GM12892 (cell line): ENCODE measurements around the gene PTPRN2.

Source experiments
- POLR2A ChIP-seq: IDR thresholded peaks from 2 replicates; pipeline ENCODE4 v1.6.1; 2011; ENCODE audit warnings: low read depth, low read length, control low read depth
- POLR2AphosphoS5 ChIP-seq: IDR thresholded peaks from 2 replicates; pipeline ENCODE4 v1.6.1; 2011; ENCODE audit warnings: low read depth, low read length, control low read depth
- TAF1 ChIP-seq: IDR thresholded peaks from 2 replicates; pipeline ENCODE4 v1.6.1; 2011; ENCODE audit warnings: low read depth, mild to moderate bottlenecking, control low read depth, low read length, borderline replicate concordance

DNA sequence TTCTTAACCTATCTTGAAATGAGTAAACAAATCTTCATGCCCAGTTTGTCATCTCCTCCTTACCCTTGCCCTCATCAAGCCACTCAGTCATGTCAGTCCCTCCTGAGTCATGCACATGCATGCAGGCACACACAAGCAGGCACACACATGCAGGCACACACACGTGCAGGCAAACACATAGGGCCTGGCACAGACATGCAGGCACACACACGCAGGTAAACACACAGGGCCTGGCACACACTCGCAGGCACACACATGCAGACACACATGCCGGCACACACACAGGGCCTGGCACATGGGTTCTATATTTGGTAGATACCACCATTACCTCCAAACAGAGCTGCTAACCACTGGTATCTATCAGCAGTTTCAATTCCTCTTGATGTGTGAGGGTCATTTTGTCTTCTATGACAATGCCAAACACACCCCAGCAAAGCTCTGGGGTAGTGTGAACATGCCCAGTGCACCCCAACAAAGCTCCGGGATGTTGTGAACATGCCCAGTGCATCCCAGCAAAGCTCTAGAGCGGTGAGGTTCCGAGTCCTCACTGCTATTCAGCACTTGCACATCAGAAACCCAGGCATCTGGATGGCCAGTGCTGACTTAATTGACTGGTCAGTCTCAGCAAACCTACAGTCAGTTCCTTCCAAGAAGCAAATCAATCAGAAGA, 563.8 kb downstream of the PTPRN2 start:
- TF ChIP-seq POLR2A = no peak
- no peak for TF ChIP-seq POLR2AphosphoS5
- no peak for TF ChIP-seq TAF1
